T-helper 2 cell treated with Interferon-gamma antibody and Interleukin-4, amounts not matched to agents 5 μg/mL and 100 μg/mL, for 36 hours (primary cell): ENCODE data around the gene MYL10.

Source experiments
- DNase-seq: peaks from one replicate; pipeline ENCODE4 v3.0.0; 2021; ENCODE audit warnings: low spot score
- H3K27ac Mint-ChIP-seq: one replicate; pipeline ENCODE4 v1.8.0; 2021; ENCODE audit warnings: mild to moderate bottlenecking, mixed read lengths
- H3K27me3 Mint-ChIP-seq: one replicate; pipeline ENCODE4 v1.8.0; 2021; ENCODE audit warnings: low read depth, mixed read lengths
- H3K36me3 Mint-ChIP-seq: one replicate; pipeline ENCODE4 v1.8.0; 2021; ENCODE audit warnings: low read depth, mixed read lengths
- H3K4me1 Mint-ChIP-seq: one replicate; pipeline ENCODE4 v1.8.0; 2021; ENCODE audit warnings: low read depth, mixed read lengths
- H3K4me3 Mint-ChIP-seq: one replicate; pipeline ENCODE4 v1.8.0; 2022; ENCODE audit warnings: mild to moderate bottlenecking, moderate library complexity, mixed read lengths
- H3K9me3 Mint-ChIP-seq: one replicate; pipeline ENCODE4 v1.8.0; 2021; ENCODE audit warnings: mixed read lengths

MYL10 gene

DNA sequence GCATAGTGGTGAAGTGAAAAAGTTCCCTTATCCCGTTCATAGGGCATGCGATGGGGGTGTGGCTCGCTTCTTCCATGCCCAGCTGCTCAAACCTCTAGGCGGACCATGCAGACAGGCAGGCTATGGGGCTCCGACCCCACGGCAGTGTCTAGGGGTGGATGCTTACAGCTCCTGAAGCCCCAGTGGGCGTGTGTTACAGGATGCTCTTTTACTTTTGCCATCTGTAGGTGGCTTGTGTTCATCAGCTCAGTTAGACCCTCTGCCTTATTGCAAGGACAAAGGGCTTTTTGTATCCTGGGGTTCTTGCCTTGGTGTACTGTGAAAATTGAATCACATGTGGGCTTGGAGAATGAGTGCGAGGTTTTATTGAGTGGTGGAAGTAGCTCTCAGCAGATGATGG, at the start of gene MYL10:
Gene MYL10 (minus strand): TSS at position 126 of the 400 bp plus-strand sequence. CDS start 178 bp downstream, outside the sequence.
- Mint-ChIP-seq H3K27me3 (peaks cover 3% of the 10 kb centered on the region), H3K27ac (no peak within 1 kb of the TSS), H3K9me3 (no peaks in the 10 kb centered on the region), H3K4me3 (no peak within 1 kb of the TSS), H3K36me3 (no peaks in the 10 kb centered on the region), H3K4me1 (no peaks in the 10 kb centered on the region)
- no peak for DNase-seq

DNA sequence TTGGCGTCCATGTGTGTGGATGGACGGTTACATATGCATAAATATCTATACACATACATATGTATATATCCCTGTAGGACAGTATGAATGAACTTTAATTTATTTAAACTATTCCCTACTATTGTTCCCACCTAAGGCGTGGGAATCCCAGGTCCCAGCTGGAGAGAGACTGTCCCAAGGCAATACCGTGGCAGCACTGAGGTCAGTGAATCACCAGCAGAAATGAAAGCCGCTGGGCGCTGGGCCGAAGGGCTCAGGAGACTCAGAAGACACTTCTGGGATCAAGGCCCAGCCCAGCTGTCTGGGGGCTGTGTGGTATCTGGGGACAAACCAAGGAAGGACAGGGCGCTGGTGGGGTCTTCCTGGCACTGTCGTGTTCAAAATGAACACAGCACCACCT, 49.6 kb upstream of the MYL10 start:
- no peaks in the 10 kb centered on the region for H3K27me3 Mint-ChIP-seq
- H3K4me3 Mint-ChIP-seq, result no peak overlapping the region
- no peak for DNase-seq
- no peaks in the 10 kb centered on the region for H3K9me3 Mint-ChIP-seq
- no peaks in the 10 kb centered on the region for H3K36me3 Mint-ChIP-seq
- no peak overlapping the region for H3K27ac Mint-ChIP-seq
- H3K4me1 Mint-ChIP-seq, result no peaks in the 10 kb centered on the region

DNA sequence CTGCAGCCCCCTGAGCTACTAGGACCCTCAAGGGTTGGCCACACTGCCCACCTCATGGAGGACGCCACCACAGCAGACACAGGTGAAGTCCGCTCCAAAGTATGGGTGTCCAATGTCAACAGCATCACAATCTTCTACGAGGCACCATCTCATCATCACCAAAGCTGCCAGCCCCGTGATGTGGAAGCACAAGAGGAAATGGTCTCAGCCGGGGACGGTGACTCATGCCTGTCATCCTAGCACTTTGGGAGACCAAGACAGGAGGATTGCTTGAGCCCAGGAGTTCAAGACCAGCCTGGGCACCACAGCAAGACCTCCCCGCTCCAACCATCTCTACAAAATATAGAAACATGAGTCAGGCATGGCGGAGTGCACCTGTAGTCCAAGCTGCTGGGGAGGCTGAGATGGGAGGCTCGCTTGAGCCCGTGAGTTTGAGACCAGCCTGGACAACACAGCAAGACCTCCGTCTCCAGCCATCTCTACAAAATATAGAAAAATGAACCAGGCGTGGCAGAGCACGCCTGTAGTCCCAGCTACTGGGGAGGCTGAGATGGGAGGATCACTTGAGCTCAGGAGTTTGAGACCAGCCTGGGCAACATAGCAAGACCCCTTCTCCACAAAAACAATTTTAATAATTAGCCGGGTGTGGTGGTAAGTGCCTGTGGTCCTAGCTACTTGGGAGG, 48.8 kb upstream of the MYL10 start:
- no peak overlapping the region for H3K4me3 Mint-ChIP-seq
- no peaks in the 10 kb centered on the region for H3K27me3 Mint-ChIP-seq
- no peak for DNase-seq
- no peaks in the 10 kb centered on the region for H3K36me3 Mint-ChIP-seq
- no peaks in the 10 kb centered on the region for H3K4me1 Mint-ChIP-seq
- no peaks in the 10 kb centered on the region for H3K9me3 Mint-ChIP-seq
- no peak overlapping the region for H3K27ac Mint-ChIP-seq

DNA sequence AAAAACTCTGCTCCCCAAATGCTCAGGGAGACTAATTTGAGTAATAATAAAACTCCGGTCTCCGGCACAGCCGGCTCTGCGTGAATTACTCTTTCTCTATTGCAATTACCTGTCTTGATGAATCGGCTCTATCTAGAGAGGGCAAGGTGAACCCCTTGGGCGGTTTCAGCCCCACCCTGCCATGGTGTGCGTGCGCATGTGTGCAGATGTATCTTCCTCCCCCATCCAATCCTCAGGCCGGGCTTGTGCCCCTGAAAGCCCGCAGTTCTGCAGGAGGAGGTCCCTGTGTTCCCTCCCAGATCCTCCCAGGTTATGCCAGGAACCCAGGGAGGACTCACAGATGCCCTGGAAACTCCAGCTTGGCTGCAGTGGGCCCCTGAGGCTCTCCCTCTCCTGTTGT, 48.3 kb upstream of the MYL10 start:
- no peak overlapping the region for H3K4me3 Mint-ChIP-seq
- no peak overlapping the region for H3K27ac Mint-ChIP-seq
- H3K36me3 Mint-ChIP-seq, result no peaks in the 10 kb centered on the region
- no peak for DNase-seq
- H3K27me3 Mint-ChIP-seq, result no peaks in the 10 kb centered on the region
- no peaks in the 10 kb centered on the region for H3K4me1 Mint-ChIP-seq
- no peaks in the 10 kb centered on the region for H3K9me3 Mint-ChIP-seq

DNA sequence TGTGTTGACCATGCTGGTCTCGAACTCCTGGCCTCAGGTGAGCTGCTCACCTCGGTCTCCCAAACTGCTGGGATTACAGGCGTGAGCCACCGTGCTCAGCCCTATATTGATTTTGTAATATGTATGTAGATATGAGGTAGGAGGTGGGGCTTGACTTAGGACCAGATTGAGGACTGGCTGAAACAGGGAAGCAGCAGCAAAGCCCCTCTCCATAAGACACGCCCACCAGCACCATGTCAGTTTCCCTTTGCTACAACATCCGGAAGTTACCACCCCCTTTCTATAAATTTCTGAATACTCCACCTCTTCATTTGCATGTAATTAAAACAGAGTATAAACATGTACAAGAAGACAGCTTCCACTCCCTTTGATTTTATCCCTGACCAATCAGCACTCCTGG, 47.9 kb upstream of the MYL10 start:
- Mint-ChIP-seq H3K36me3 (no peaks in the 10 kb centered on the region), H3K4me1 (no peaks in the 10 kb centered on the region), H3K9me3 (no peaks in the 10 kb centered on the region), H3K4me3 (no peak overlapping the region), H3K27ac (no peak overlapping the region), H3K27me3 (no peaks in the 10 kb centered on the region)
- DNase-seq, result no peak

DNA sequence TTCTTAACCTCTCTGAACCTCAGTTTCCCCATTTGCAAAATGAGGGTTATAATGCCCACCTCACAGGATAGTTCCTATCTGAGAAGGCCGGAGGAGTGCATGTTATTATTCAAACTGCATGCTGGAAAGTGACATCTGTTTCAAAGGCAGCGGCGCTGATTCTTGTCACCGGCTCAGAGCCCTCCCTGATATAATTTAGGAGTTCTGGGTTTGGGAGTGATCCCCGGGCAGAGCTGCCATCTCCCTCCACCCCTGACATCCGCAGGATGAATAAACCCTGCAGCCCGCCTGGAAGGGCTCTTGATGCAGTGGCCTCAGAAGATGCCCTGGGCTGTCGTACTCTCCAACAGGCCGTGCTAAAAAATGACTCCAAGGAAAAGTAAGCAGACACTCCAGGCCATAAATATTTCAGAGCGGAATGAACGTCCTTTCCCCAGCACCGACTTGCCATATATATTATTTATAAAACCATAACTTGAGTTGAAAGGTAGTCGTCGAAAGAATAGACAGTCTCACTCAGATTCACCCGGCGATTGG, 47.0 kb upstream of the MYL10 start:
- Mint-ChIP-seq H3K36me3 (no peaks in the 10 kb centered on the region), H3K9me3 (no peaks in the 10 kb centered on the region), H3K4me1 (no peaks in the 10 kb centered on the region), H3K4me3 (no peak overlapping the region), H3K27ac (no peak overlapping the region), H3K27me3 (no peaks in the 10 kb centered on the region)
- DNase-seq, result no peak

DNA sequence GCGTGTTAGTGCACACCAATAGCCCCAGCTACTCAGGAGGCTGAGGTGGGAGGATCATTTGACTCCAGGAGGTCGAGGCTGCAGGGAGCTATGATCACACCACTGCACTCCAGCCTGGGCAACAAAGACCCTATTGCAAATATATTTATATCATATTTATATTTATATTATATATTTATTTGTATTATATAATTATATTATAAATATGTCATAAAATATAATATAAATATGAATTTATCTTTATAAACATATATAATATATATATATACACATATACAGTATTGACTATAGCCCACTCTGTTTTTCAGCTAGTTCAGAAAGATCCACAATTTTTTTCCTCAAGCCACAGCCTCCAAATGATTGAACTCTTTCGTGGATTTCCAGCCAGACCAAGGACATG, 45.3 kb upstream of the MYL10 start:
- no peaks in the 10 kb centered on the region for H3K4me1 Mint-ChIP-seq
- H3K36me3 Mint-ChIP-seq, result no peaks in the 10 kb centered on the region
- no peak overlapping the region for H3K27ac Mint-ChIP-seq
- no peaks in the 10 kb centered on the region for H3K9me3 Mint-ChIP-seq
- no peak overlapping the region for H3K4me3 Mint-ChIP-seq
- no peak for DNase-seq
- H3K27me3 Mint-ChIP-seq, result no peaks in the 10 kb centered on the region

DNA sequence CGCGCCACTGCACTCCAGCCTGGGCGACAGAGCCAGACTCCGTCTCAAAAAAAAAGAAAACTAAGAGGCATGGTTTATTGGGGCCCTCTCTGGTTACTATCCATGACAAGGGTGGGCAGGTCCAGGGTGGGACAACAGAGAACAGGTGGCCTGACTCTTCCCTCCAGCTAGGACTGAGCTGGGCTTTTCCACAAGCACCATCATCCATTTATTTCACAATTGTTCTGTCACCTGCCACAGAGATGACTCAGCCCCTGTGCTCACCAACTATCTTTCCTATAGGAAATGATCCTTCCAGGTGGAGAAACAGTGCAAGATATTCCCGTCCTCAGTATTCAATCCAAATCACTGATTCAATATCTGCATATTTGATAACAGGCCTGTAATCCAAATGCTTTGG, 44.9 kb upstream of the MYL10 start:
- no peaks in the 10 kb centered on the region for H3K27me3 Mint-ChIP-seq
- H3K27ac Mint-ChIP-seq, result no peak overlapping the region
- no peak for DNase-seq
- H3K4me3 Mint-ChIP-seq, result no peak overlapping the region
- H3K36me3 Mint-ChIP-seq, result no peaks in the 10 kb centered on the region
- H3K4me1 Mint-ChIP-seq, result no peaks in the 10 kb centered on the region
- no peaks in the 10 kb centered on the region for H3K9me3 Mint-ChIP-seq

DNA sequence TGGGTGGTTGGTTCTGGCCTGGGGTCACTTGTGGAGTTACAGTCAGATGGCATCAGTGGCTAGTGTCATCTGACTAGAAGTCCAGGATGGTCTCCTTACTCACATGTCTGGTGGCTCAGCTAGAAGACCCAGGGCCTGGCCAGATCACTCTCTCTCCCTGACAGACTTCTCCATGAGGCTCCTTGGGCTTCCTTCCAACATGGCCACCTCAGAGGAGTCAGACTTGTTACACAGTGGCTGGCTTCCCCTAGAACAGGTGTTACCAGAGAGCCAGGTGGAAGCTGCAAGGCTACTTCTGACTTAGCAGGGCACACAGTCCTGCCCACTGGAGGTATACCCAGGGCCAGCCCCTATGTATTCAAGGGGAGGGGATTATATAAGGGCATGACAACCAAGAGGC, 44.2 kb upstream of the MYL10 start:
- H3K4me1 Mint-ChIP-seq, result no peaks in the 10 kb centered on the region
- H3K4me3 Mint-ChIP-seq, result no peak overlapping the region
- H3K27me3 Mint-ChIP-seq, result no peaks in the 10 kb centered on the region
- no peak overlapping the region for H3K27ac Mint-ChIP-seq
- no peaks in the 10 kb centered on the region for H3K36me3 Mint-ChIP-seq
- peaks cover 4% of the 10 kb centered on the region for H3K9me3 Mint-ChIP-seq
- no peak for DNase-seq

DNA sequence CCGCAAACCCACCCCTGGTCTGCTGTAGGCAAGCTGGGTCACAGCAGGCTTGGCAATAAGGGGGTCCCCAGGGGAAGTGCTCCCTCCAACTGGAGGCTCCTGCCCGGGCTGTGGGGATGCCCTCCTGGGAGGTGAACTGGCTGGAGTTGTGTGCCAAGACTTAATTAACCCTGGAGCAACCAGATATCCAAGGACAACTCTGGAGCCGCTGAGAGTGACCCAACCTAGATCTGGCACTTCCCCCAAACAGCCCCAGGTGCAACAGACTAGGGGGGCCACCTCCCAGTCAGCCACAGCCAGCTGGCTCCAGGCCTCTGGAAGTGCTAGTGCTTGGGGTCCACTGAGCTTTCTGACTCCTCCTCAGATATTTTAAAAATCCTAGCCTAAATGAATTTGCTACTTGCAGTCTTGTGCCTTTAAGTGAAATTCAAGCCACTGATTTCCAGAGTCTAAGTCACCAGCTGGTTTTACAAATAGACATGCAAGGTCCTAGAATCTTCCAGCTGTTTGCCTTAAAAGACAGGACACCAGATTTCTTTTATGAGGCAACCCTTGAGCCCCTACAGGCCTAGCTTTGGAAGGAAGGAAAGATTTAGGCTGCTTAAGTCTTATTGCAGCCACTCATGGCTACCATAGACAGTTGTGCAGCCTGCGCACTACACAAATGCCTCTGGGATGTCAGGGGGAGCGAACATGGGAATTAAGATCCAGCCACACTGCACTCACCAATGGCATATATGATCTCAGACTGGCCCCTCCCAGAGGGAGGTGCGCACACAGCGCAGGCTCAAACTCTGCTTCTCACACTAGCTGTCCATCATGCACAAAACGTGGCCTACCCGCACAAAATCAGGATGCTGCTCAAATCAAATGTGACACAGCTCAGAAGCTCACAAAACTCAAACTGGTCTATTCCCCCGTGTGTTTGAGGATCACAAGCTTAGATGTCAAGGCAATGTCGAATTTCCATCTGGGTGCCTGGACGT, 42.6 kb upstream of the MYL10 start:
- no peak overlapping the region for H3K4me3 Mint-ChIP-seq
- no peaks in the 10 kb centered on the region for H3K4me1 Mint-ChIP-seq
- no peaks in the 10 kb centered on the region for H3K27me3 Mint-ChIP-seq
- H3K27ac Mint-ChIP-seq, result no peak overlapping the region
- H3K36me3 Mint-ChIP-seq, result no peaks in the 10 kb centered on the region
- DNase-seq, result no peak
- H3K9me3 Mint-ChIP-seq, result peaks cover 4% of the 10 kb centered on the region

DNA sequence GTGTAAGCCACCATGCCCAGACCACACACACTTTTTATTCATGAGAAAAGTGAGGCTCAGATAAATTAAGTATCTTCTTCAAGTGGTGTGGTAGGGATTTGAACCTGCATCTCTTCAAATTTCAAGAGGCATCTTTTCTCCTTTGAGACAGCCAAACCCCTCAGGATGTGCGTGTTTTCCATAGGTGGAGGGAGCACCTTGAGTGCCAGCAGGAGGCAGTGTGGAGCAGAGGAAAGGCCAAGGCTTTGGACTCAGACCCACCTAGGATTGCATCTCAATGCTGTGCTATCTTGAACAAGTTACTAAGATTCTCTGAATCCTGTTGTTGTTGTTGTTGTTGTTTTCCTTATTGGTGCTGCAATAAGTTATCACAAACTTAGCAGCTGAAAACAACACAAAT, 40.2 kb upstream of the MYL10 start:
- no peaks in the 10 kb centered on the region for H3K4me1 Mint-ChIP-seq
- H3K27me3 Mint-ChIP-seq, result no peaks in the 10 kb centered on the region
- no peak overlapping the region for H3K27ac Mint-ChIP-seq
- H3K9me3 Mint-ChIP-seq, result peaks cover 4% of the 10 kb centered on the region
- H3K36me3 Mint-ChIP-seq, result no peaks in the 10 kb centered on the region
- H3K4me3 Mint-ChIP-seq, result no peak overlapping the region
- no peak for DNase-seq

DNA sequence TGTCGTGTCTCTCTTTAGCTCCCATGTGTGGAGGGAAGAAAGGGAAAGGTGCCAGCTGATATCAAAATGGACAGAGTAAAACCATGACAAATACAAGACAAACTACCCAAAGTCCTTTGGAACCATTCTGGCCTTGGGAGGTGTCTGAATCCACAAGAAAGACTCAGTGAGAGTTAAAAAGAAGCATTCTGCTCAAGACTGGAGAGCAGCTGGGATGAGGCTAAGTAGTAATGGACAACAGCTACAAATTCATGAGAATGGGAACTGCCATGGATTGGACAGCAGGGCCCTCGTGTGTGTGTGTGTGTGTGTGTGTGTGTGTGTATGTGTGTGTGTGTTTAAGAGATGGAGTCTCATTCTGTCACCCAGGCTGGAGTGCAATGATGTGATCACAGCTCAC, 39.6 kb upstream of the MYL10 start:
- Mint-ChIP-seq H3K4me3 (no peak overlapping the region), H3K9me3 (peaks cover 4% of the 10 kb centered on the region), H3K4me1 (no peaks in the 10 kb centered on the region), H3K27me3 (no peaks in the 10 kb centered on the region), H3K27ac (no peak overlapping the region), H3K36me3 (no peaks in the 10 kb centered on the region)
- DNase-seq, result no peak

DNA sequence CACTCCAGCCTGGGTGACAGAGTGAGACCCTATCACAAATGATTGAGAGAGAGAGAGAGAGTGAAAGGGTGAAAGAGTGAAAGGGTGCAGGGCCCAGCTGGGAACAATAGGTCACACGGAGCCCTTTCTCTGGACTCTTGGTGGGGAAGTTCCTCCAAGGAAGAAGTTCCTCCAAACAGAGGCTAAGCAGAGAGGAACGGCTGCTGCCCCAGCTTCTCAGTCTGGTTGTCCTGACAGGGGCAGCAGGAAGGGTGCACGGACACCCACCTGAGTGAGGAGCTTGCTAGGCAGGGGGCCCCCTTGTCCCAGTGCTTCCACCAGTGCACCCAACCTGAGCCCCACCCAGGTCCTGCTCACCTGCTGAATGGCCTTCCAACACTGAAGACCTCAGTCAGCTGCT, 38.8 kb upstream of the MYL10 start:
- H3K4me3 Mint-ChIP-seq, result no peak overlapping the region
- H3K27me3 Mint-ChIP-seq, result no peaks in the 10 kb centered on the region
- H3K9me3 Mint-ChIP-seq, result peaks cover 7% of the 10 kb centered on the region
- H3K4me1 Mint-ChIP-seq, result no peaks in the 10 kb centered on the region
- no peaks in the 10 kb centered on the region for H3K36me3 Mint-ChIP-seq
- no peak overlapping the region for H3K27ac Mint-ChIP-seq
- no peak for DNase-seq

DNA sequence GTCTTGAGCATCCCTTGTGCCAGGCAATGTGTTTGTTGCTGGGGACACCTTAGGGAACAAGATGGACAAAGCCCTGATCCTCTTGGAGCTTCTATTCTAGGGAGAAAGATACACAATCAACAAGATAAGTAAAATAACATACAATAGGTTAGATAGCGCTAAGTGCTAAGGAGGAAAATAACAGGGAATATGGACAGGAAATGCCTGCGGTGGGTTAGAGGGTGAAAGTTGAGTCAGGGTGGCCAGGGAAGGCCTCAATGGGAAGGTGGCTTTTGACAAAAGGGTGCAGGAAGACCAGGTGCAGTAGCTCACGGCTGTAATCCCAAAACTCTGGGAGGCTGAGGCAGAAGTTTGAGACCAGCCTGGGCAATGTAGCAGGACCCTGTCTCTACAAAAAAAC, 38.3 kb upstream of the MYL10 start:
- H3K9me3 Mint-ChIP-seq, result peaks cover 9% of the 10 kb centered on the region
- no peak overlapping the region for H3K4me3 Mint-ChIP-seq
- DNase-seq, result no peak
- H3K4me1 Mint-ChIP-seq, result no peaks in the 10 kb centered on the region
- H3K27ac Mint-ChIP-seq, result no peak overlapping the region
- H3K27me3 Mint-ChIP-seq, result no peaks in the 10 kb centered on the region
- no peaks in the 10 kb centered on the region for H3K36me3 Mint-ChIP-seq
